HG02623 (cell line): ENCODE measurements around the gene CRIP2.

ENCODE experiments used
- ATAC-seq: cut with Tn5 transposase; IDR thresholded peaks from one replicate; pipeline ENCODE4 v1.9.1; 2021; ENCODE audit warnings: moderate library complexity; ENCODE audit not compliant: unreplicated experiment

The CRIP2 gene

DNA sequence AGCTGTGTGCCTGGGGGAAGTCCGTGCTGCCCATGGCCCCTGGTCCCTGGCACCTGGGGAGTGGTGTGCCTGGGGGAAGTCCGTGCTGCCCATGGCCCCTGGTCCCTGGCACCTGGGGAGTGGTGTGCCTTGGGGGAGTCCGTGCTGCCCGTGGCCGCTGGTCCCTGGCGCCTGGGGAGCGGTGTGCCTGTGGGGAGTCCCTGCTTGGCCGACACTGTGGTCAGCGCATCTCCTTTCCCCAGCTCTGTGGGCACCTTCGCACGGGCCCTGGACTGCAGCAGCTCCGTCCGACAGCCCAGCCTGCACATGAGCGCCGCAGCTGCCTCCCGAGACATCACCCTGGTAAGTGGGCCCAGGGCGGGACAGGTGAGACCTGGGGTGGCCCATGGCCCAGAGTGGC is 14.5 kb upstream of the CRIP2 start:
- no peak for ATAC-seq

DNA sequence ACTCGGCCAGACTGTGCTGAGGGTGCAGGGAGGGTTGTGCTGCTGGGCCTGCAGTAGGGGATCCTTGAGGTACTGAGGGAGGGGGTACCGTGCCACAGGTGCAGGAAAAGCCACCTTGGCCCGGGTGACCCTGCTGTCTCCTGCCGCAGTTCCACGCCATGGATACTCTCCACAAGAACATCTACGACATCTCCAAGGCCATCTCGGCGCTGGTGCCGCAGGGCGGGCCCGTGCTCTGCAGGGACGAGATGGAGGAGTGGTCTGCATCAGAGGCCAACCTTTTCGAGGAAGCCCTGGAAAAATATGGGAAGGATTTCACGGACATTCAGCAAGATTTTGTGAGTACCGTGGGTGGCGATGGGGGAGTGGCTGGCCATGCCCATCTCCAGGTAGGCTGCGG is 14.0 kb upstream of the CRIP2 start:
- ATAC-seq, result no peak

DNA sequence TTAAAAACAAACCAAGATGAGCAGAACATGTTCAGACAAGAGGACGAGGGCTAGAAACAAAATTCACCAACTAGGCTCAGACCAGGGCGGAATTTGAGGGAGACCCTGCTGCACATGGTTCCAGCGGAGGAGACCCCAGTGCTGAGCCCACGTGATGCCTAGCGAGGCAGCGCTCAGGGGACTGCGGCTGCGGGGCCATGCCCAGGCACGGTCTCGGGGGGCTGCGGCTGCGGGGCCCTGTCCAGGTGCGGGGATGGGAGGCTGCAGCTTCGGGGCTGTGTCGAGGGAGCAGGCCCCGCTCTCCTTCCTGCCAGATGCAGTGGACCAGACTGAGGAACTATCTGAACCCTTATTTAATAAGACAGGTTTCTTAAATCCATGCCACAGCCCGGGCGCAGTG is 12.7 kb upstream of the CRIP2 start:
- ATAC-seq, result no peak

DNA sequence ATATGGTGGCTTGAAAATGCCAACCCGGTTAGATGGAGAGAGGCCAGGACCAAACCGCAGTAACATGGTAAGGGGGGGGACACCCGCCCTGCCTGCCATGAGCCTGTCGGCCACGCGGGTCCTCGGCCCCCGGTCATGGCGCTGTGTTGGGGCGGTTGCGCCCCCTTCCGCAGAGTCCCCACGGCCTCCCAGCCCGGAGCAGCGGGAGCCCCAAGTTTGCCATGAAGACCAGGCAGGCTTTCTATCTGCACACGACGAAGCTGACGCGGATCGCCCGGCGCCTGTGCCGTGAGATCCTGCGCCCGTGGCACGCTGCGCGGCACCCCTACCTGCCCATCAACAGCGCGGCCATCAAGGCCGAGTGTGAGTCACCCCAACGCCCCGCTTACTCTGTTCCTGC is 10.1 kb upstream of the CRIP2 start:
- ATAC-seq, result no peak

DNA sequence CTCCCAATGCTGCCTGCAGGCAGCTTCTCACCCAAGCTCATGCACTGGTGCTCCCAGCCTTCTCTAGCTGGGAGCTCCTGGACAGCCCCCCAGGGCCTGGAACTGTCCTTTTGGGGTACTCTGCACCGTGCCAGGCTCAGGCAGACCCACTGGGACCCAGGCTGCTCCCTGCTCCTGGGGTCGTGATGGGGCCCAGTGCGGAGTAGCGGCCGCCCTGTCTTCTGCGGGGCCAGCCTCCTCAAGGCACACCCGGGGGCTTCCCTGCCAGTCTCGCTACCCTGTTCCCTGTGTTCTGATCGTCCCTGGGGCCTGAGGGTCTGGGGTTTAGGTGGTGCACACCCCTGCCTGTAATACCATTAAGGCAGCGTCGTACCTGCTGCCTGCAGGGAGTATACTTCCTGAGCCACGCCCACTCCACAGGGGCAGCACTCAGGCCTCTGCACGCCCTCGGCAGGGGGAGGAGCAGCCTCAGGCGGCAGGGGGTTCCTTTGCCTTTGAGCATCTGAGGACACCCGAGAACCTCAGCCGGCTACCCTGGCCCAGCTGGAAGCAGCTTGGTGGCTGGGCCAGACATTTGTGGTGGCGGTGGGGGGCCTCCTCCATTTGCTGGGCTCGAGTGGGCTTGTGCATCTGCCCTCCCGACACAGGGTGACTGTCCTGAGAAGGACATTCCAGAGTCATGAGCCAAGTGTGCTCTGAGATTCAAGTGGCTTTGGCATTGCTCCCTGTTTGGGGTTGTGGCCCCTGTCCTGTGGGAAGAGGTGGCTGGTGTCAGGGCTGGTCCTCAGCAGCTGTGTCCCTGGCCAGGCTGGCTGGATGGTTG is 9.2 kb upstream of the CRIP2 start:
- ATAC-seq, result no peak

DNA sequence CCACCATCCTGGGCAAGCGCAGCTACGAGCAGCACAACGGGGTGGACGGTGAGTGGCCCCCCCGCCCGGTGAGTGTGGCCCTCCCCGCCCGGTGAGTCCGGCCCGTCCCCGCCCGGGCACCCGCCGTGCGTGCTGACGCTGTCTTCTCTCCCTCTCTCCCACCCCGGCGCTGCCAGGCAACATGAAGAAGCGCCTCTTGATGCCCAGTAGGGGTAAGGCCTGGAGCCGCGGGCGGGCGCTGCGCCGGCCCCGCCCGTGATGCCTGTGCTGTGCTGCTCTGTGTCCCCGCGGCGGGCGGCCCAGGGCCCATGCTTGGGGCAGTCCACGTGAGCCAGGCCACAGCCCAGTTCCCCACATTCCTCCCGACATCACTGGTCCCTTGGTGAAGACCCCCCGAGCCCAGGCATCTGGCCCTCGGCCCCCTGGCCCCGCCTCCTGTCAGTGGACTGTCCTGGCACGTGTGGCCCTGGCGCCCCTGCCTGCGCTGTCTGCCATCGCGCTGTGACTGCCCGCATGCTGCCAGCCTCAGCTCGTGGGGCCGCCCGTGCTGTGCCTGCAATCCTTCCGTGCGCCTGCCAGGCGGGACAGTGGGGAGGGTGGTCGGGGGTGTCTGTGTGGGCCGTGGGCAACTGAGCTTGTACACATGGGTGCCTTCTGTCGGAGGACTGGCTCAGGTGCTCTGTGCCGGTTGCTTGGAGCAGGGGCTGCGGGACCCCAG is 7.9 kb upstream of the CRIP2 start:
- ATAC-seq, result no peak

DNA sequence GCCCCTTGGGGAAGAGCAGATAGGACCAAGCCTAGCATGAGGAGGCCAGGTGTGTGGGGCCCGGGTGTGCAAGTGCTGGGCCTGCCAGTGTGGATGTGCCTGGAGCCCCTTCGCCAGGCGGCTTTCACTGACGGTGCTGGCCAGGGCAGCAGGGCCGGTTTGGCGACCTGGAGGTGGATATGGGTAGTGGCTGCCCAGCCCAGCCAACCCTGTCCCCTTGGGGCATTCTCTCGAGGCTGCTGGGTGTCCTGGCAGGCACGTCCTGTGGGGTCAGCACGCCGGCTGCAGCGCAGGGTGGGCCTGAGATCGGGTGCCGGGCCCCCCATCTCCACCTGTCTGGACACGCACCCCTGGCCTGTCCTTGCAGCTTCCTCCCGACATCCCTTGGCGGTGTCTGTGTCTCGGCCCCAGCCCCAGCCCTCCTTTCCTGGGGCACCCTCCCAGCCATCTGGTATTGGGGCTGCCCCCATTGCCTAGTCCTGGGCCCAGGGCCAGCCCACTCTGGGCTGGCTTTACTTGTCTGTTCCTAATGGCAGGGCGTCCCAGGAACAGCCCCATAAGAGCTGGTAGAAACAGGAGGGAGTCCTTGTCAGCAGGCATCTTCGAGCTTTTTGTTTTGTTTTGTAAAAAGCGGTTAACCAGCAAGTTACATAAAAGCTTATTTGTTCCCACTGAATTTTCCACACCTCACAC is 7.2 kb upstream of the CRIP2 start:
- ATAC-seq, result no peak

DNA sequence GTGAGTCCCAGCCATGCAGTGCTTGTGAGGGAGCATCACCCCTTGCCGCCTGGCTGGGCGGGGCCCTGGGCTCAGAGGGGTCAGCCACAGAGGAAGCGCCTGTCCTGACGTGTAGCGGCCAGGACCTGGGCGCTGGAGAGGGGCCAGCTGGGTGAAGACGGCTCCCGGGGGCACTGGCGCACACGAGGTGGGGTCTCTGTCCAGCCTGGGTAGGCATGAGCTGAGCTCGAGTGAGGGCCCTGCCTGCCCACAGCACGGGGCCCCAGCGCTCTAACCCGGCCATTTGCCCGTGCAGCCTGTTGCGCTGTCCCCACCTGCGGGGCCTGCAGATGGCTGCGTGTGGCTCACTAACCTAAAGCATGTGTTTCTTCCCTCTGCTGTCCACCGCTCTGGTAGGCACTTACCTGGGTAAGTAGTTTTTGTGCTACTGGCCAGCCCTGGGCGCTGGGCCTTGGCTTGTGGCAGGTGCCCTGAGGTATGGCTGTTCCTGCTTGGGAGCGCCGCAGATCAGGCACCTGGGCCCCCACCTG is 6.6 kb upstream of the CRIP2 start:
- ATAC-seq, result no peak

DNA sequence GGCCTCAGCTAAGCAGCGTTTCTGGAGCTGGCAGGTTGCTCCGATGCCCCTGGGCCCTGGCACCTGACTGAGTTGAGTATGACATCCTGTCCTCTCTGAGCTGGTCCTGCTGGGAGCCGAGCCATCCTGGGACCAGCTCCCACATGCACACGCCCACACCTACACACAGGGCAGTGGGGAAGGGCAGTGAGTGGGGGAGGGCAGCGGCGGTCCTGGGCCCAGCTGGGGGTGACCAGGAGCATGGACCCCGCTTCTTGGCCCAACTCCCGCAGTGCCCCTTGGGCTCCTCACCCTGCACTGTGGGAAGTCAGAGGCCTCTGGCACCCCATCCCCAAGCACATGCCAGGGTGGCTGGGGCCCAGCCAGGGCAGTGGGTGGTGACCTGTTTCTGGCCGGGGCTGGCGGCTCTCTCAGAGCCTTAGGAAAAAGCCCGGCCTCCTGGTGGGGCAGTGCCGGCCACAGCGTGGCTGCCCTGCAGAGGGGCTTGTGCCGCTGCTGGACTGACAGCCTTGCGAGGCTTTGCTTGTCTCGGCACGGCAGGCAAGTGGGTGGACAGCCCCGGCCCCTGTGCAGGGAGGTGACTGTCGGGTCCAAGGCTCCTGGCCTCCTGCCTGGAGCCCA is 5.9 kb upstream of the CRIP2 start:
- no peak for ATAC-seq

DNA sequence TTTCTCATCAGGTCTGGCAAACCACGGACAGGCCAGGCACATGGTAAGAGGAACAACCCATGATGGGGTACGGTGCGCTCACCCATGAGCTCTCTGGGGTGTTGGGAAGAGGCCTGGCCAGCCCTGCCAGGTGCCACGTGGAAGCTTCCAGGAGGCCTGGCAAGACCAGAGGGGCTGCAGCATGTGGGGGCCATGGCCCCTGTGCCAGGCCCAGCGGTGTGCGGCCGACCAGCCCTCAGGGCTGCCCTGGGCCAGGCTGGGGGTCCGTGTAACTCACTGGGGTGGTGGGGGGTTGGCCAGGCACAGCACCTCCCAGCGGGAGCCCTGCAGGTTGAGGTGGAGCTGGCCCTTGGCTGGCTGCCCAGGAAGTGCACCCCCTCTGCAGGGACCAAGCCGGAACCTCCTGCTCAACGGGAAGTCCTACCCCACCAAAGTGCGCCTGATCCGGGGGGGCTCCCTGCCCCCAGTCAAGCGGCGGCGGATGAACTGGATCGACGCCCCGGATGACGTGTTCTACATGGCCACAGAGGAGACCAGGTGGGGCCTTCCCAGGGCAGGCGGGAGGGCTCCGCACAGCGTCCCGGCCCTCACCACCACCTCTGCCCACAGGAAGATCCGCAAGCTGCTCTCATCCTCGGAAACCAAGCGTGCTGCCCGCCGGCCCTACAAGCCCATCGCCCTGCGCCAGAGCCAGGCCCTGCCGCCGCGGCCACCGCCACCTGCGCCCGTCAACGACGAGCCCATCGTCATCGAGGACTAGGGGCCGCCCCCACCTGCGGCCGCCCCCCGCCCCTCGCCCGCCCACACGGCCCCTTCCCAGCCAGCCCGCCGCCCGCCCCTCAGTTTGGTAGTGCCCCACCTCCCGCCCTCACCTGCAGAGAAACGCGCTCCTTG is 4.9 kb upstream of the CRIP2 start:
- no peak for ATAC-seq

DNA sequence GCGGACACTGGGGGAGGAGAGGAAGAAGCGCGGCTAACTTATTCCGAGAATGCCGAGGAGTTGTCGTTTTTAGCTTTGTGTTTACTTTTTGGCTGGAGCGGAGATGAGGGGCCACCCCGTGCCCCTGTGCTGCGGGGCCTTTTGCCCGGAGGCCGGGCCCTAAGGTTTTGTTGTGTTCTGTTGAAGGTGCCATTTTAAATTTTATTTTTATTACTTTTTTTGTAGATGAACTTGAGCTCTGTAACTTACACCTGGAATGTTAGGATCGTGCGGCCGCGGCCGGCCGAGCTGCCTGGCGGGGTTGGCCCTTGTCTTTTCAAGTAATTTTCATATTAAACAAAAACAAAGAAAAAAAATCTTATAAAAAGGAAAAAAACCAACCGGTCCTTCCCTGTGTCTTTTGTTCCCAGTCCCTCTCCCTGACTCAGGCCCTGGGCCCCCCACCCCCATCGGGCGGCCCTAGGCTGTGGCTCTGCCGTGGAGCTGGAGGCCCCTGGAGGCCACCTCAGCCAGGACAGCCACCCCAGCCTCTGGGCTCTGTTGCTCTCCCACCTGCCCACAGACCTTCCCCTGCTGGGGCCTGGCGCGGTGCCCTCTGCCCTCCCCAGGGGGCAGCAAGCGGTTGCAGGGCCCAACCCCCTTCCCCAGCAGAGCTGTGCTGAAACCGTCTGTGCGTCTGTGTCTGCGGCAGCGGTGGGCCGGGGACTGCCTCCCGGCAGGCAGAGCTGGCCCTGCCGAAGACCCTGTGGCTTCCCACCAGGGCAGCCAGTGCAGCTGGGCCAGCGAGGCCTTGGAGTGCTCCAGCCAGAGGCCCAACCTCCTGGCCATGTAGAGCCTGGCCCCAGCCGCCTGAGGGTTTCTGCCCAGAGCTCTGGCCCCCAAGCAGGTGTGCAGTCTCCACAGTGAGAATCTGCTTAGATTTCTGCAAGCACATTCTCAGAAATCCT is 4.0 kb upstream of the CRIP2 start:
- no peak for ATAC-seq

DNA sequence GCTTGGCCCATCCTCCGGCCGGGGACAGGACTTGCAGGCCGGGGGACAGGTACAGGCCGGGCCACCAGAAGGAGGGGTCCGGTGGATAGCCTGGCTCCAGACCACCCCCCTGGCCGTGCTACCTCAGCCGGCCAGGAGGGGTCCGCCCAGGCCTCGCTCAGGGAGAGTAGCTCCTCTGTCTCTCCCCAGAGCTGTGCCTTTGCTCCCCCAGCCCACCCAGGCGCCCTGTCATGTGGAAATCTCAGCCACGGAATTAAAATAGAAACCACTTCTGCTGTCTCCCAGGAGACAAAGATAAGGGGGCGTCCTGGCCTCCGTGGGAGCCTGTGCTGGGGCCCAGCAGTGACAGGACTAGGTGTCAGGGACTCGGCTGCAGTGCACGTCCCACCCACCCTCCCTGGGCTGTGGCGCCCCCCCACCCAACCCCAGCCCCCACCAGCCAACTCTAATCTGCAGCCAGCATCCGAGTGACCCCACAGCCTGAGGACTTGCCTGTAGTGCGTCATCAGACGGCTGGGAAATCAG is 3.3 kb upstream of the CRIP2 start:
- no peak for ATAC-seq

DNA sequence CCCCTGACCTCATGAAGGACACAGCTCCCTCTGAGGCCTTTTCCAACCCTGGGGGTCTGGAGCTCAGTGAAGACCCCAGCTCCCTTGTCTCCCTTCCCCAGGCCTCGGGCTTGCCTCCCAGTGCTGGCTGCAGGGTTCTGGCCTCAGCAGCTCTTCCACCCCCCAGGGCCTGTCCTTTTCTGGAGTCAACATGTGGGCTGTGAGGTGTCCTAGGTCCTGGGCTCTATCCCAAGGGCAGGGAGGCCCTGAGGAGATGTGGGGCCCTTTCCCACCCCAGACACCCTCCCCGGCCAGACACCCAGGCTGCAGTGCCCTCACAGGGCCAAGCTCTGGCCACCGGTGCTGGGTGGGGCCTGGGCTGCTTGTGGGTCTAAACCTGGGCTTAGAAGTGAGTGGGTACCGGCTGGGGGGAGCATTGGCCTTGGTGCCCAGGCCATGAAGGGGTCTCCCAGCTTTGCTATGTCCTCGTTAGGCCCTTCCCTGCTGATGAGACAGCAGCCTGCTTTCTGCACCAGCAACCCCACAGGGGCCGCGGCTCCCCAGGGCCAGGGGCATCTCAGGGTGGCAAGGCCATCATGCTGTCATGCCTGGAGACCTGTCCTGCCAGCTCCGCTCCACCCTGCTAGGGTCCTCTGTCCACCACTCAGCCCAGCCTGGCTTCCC is 2.7 kb upstream of the CRIP2 start:
- no peak for ATAC-seq

DNA sequence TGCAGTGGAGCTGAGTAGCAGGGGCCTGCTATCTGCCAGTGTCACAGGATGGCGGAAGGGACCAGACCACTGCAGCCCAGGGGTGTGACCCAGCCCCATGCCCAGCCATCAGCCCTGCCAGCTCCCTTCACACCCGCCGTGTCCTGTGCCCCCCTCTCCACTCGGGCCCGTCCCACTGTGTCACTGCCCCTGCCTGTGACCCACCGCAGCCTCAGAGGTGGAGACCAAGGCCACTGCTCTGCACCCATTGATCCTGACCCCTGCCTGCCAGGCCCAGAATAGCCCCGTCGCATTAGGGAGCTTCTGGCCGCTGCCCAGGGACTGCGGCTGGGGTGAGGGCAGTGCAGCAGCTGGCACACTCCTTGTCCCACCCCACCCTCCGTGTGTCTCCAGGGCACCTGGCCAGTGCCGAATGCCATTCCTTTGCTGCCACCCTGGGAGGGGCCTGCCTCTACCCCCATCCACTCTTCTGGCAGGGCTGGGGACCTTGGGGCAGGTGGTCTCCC is 2.1 kb upstream of the CRIP2 start:
- no peak for ATAC-seq

DNA sequence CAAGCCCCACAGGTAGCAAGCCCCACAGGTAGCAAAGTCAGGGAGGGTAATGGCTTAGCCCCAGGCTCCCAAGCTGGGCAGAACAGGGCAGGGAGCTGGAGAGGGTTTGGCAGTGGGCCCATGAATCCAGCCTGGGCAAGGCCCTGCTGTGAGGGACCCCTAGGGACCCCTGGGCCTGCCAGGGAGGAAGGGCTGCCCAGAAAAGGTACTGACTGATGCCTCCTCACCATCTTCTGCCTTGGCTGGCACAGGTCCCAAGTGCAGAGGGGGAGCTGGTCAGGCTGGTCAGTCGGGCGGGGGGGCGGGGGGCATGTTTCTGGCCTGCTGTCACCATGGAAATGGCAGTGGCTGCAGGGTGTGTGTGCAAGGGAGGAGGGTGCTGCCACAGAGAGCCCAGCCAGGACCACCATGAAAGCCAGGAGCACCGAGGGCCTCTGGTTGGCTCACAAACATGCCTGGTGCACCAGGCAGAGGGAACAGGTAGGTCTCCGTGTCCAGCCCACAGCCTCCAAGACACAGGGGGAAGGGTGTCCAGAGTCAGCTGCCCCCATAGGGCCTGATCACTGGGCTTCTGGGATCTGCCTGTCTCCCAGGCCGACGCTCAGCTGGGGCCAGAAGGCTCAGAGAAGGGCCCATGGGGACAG is 1.5 kb upstream of the CRIP2 start:
- no peak for ATAC-seq

DNA sequence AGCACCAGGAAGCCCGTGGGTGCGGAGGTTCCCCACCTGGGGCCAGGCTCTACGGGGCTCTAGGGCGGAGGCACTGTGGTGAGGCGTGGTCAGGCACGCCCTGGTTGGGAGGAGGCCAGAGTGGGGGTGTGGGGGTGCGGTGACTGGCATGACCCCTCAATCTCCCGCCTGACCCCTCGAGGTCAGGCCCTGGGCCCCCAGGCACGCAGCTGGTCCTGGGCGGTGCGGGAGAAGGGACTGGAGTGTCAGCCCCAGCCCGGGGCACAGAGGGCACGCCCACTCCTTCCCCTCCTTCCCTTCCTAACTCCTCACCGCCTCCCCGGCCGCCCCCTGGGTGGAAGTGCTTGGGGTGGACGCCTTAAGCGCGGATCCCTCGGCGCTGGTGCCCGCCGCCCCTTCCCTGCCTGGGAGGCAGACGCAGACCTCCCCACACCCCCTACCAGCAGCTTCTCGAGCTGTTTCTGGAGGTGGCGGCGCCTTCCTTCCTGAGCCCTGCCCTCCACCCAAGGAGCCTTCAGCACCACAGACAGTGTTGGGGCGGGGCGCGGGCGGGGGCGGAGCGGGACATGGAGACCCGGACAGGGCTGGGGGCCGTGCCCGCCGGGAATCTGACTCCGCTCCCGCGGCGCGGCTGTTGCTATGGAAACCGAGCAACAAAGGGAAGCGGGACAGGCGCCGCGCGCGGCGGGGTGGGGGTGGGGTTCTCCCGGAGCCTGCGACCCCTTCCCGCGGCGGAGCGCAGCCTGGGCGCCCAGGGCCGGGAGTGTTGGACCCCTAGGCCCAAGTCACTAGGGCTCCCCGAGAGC is 741 bp upstream of the CRIP2 start:
- no peak for ATAC-seq
